Neural progenitor cell (in vitro differentiated cells): ENCODE data around the gene KLHL30. TPM values are rescaled to one million over a fixed set of nuclear protein-coding genes. Genes with fewer than 3 reads are reported as not detected.

Source experiments
- DNase-seq: peaks from one replicate; pipeline ENCODE4 v3.0.0-alpha.2; 2016; ENCODE audit warnings: low spot score
- H2AFZ ChIP-seq: fragments of 200-600 bp; sonication (generic); replicated peaks from 2 replicates; pipeline ENCODE4 v1.6.1; 2016; ENCODE audit warnings: antibody characterized with exemption
- H3F3A ChIP-seq: fragments of 200-600 bp; sonication (generic); 2 replicates; pipeline ENCODE4 v1.6.1; 2016; ENCODE audit warnings: antibody characterized with exemption, low read depth
- H3K27ac ChIP-seq: fragments of 200-600 bp; sonication (generic); 2 replicates; pipeline ENCODE4 v1.5.1; 2016; ENCODE audit warnings: mild to moderate bottlenecking
- H3K27me3 ChIP-seq: fragments of 200-600 bp; sonication (generic); 2 replicates; pipeline ENCODE4 v1.6.1; 2016; ENCODE audit warnings: mild to moderate bottlenecking, moderate library complexity
- H3K36me3 ChIP-seq: fragments of 200-600 bp; sonication (generic); 2 replicates; pipeline ENCODE4 v1.5.1; 2016
- H3K4me1 ChIP-seq: fragments of 200-600 bp; sonication (generic); 2 replicates; pipeline ENCODE4 v1.6.1; 2016; ENCODE audit warnings: mixed run types
- H3K4me2 ChIP-seq: fragments of 200-600 bp; sonication (generic); 2 replicates; pipeline ENCODE4 v1.6.1; 2016
- H3K4me3 ChIP-seq: fragments of 200-600 bp; sonication (generic); 2 replicates; pipeline ENCODE4 v1.5.1; 2016
- H3K79me2 ChIP-seq: fragments of 200-600 bp; sonication (generic); 2 replicates; pipeline ENCODE4 v1.6.1; 2016; ENCODE audit warnings: low read depth
- H3K9ac ChIP-seq: fragments of 200-600 bp; sonication (generic); 2 replicates; pipeline ENCODE4 v1.6.1; 2016
- H3K9me3 ChIP-seq: fragments of 200-600 bp; sonication (generic); 2 replicates; pipeline ENCODE4 v1.5.1; 2016; ENCODE audit warnings: low read depth
- H4K20me1 ChIP-seq: fragments of 200-600 bp; sonication (generic); 2 replicates; pipeline ENCODE4 v1.6.1; 2016; ENCODE audit warnings: low read depth
- H3K27ac Mint-ChIP-seq: 3 replicates; pipeline ENCODE4 v1.8.0; 2021; ENCODE audit warnings: mixed read lengths
- H3K27me3 Mint-ChIP-seq: 2 replicates; pipeline ENCODE4 v1.8.0; 2022; ENCODE audit warnings: low read depth, mild to moderate bottlenecking, inconsistent platforms, moderate library complexity, mixed read lengths; ENCODE audit not compliant: insufficient read depth
- H3K36me3 Mint-ChIP-seq: 3 replicates; pipeline ENCODE4 v1.8.0; 2021; ENCODE audit warnings: mixed read lengths
- H3K4me1 Mint-ChIP-seq: 3 replicates; pipeline ENCODE4 v1.8.0; 2021; ENCODE audit warnings: mixed read lengths
- H3K4me3 Mint-ChIP-seq: 3 replicates; pipeline ENCODE4 v1.8.0; 2021; ENCODE audit warnings: mild to moderate bottlenecking, moderate library complexity, mixed read lengths
- H3K9me3 Mint-ChIP-seq: 3 replicates; pipeline ENCODE4 v1.8.0; 2020; ENCODE audit warnings: mixed read lengths
- CTCF ChIP-seq: fragments of 200-600 bp; sonication (generic); IDR thresholded peaks from 2 replicates; pipeline ENCODE4 v1.5.1; 2017; ENCODE audit warnings: antibody characterized with exemption, mild to moderate bottlenecking
- EZH2 ChIP-seq: fragments of 200-600 bp; sonication (generic); IDR thresholded peaks from 2 replicates; pipeline ENCODE4 v1.6.1; 2017; ENCODE audit warnings: antibody characterized with exemption, mild to moderate bottlenecking, moderate library complexity
- EZH2phosphoT487 ChIP-seq: fragments of 200-600 bp; sonication (generic); IDR thresholded peaks from 2 replicates; pipeline ENCODE4 v1.6.1; 2017; ENCODE audit warnings: antibody characterized with exemption
- total RNA-seq: library from RNA; depleted of rRNA; stranded (reverse); fragments of >200 nt; gene quantifications from 2 replicates; pipeline ENCODE4 v1.2.3, GENCODE V29; 2015; ENCODE audit warnings: low replicate concordance

KLHL30 gene
- total RNA-seq, 1 donor from 2014 or later = not detected

- no peak overlapping the region for H2AFZ ChIP-seq
- peak; percentile 53 for DNase-seq
- H3K4me1 ChIP-seq = peaks cover 7% of the 10 kb centered on the region
- no peak overlapping the region for H3K9ac ChIP-seq
- no peak overlapping the region for H3K27ac ChIP-seq
- Mint-ChIP-seq H3K4me3 (no peak overlapping the region), H3K4me1 (peaks cover 17% of the 10 kb centered on the region), H3K9me3 (no peaks in the 10 kb centered on the region), H3K27me3 (peaks cover 5% of the 10 kb centered on the region), H3K36me3 (peaks cover 8% of the 10 kb centered on the region), H3K27ac (peak overlapping the region; percentile 33)
- H3K27me3 ChIP-seq = no peaks in the 10 kb centered on the region
- no peaks in the 10 kb centered on the region for H3K9me3 ChIP-seq
- no peak overlapping the region for H3K4me3 ChIP-seq
- H3F3A ChIP-seq = no peaks in the 10 kb centered on the region
- TF ChIP-seq EZH2 (no peak), EZH2phosphoT487 (no peak), CTCF (no peak)
- no peak overlapping the region for H3K4me2 ChIP-seq
- no peaks in the 10 kb centered on the region for H3K79me2 ChIP-seq
- H3K36me3 ChIP-seq = no peaks in the 10 kb centered on the region
- no peaks in the 10 kb centered on the region for H4K20me1 ChIP-seq
These were observed 40.2 kb upstream of the KLHL30 start for GRCh38 chr2:238097988-238098871.

- DNase-seq = no peak
- no peaks in the 10 kb centered on the region for H4K20me1 ChIP-seq
- Mint-ChIP-seq H3K27me3 (peaks cover 5% of the 10 kb centered on the region), H3K9me3 (no peaks in the 10 kb centered on the region), H3K4me3 (no peak overlapping the region), H3K36me3 (peaks cover 8% of the 10 kb centered on the region), H3K4me1 (peaks cover 17% of the 10 kb centered on the region), H3K27ac (peak overlapping the region; percentile 82)
- H3K4me3 ChIP-seq = no peak overlapping the region
- no peaks in the 10 kb centered on the region for H3K79me2 ChIP-seq
- no peaks in the 10 kb centered on the region for H3F3A ChIP-seq
- no peak overlapping the region for H3K4me2 ChIP-seq
- H3K27me3 ChIP-seq = no peaks in the 10 kb centered on the region
- no peaks in the 10 kb centered on the region for H3K9me3 ChIP-seq
- no peak overlapping the region for H3K9ac ChIP-seq
- no peak overlapping the region for H2AFZ ChIP-seq
- H3K27ac ChIP-seq = no peak overlapping the region
- TF ChIP-seq EZH2phosphoT487 (no peak), EZH2 (no peak), CTCF (no peak)
- H3K36me3 ChIP-seq = no peaks in the 10 kb centered on the region
- peaks cover 7% of the 10 kb centered on the region for H3K4me1 ChIP-seq
These were observed 39.4 kb upstream of the KLHL30 start for GRCh38 chr2:238098901-238099713.

GRCh38 chr2:238099714-238100048 lies 38.8 kb upstream of the KLHL30 start:
- H3K27me3 Mint-ChIP-seq = peaks cover 5% of the 10 kb centered on the region
- Histone ChIP-seq H3K4me1 (peaks cover 7% of the 10 kb centered on the region), H2AFZ (no peak overlapping the region), H3K4me3 (no peak overlapping the region), H3K27me3 (no peaks in the 10 kb centered on the region), H3K9ac (no peak overlapping the region), H3K79me2 (no peaks in the 10 kb centered on the region), H3K27ac (no peak overlapping the region), H3K36me3 (no peaks in the 10 kb centered on the region), H4K20me1 (no peaks in the 10 kb centered on the region), H3F3A (no peaks in the 10 kb centered on the region), H3K4me2 (no peak overlapping the region), H3K9me3 (no peaks in the 10 kb centered on the region)
- no peak overlapping the region for H3K4me3 Mint-ChIP-seq
- peaks cover 17% of the 10 kb centered on the region for H3K4me1 Mint-ChIP-seq
- H3K9me3 Mint-ChIP-seq = no peaks in the 10 kb centered on the region
- H3K36me3 Mint-ChIP-seq = peaks cover 8% of the 10 kb centered on the region
- DNase-seq = no peak
- H3K27ac Mint-ChIP-seq = no peak overlapping the region
- TF ChIP-seq CTCF = no peak
- TF ChIP-seq EZH2phosphoT487 = no peak
- TF ChIP-seq EZH2 = no peak
